GM12878 (cell line): ENCODE data around the gene SHISA9. TPM values are rescaled to one million over a fixed set of nuclear protein-coding genes. Genes with fewer than 3 reads are reported as not detected.

ENCODE experiments used
- ATAC-seq: fragments of 200-7000 bp; cut with Tn5 transposase; 3 replicates; pipeline ENCODE4 v1.9.1; 2020; ENCODE audit warnings: mild to moderate bottlenecking, moderate library complexity
- BruUV-seq: library from RNA; stranded (reverse); fragments of 400-500 nt; replicated peaks from 2 replicates; lab custom pipeline; 2021; lab: Mats Ljungman, UMichigan
- CTCF ChIA-PET: fragments of 300-600 bp; sonication (Branson Sonifier 250); formaldehyde crosslinking; extraction: SDS; loops from one replicate; lab custom pipeline; 2021; ENCODE audit warnings: inconsistent platforms; lab: Yijun Ruan, JAX
- POLR2A ChIA-PET: fragments of 350-600 bp; formaldehyde crosslinking; extraction: SDS; loops from one replicate; lab custom pipeline; 2021; ENCODE audit warnings: inconsistent platforms; lab: Charles Lee
- RAD21 ChIA-PET: fragments of 300-600 bp; sonication (Branson Sonifier 250); formaldehyde crosslinking; loops from one replicate; lab custom pipeline; 2023; ENCODE audit warnings: antibody characterized with exemption; ENCODE audit not compliant: unreplicated experiment; lab: Charles Lee
- SMC1A ChIA-PET: fragments of 300-600 bp; sonication (Branson Sonifier 250); formaldehyde crosslinking; loops from one replicate; lab custom pipeline; 2023; ENCODE audit not compliant: unreplicated experiment, uncharacterized antibody; lab: Charles Lee
- DNase-seq: peaks from one replicate; pipeline ENCODE4 v3.0.0-alpha.2; 2011; ENCODE audit warnings: low read depth, low spot score
- FAIRE-seq: peaks from 3 replicates; lab custom pipeline; 2011; peaks lifted over from hg19 to GRCh38; lab: Jason Lieb, UNC
- H2AFZ ChIP-seq: 2 replicates; pipeline ENCODE4 v1.6.0; 2011; ENCODE audit warnings: low read depth, low read length, control low read depth; ENCODE audit not compliant: control insufficient read depth
- H3K27ac ChIP-seq: 2 replicates; pipeline ENCODE4 v1.5.1; 2011; ENCODE audit warnings: control low read depth; ENCODE audit not compliant: control insufficient read depth, insufficient read depth
- H3K27me3 ChIP-seq, 2 experiments: replicated peaks in 1 of 2; 2 replicates each; pipeline versions ENCODE4 v1.6.0 to v1.6.1; 2011; ENCODE audit warnings: low read length in 1 of 2; ENCODE audit not compliant: control insufficient read depth in 2 of 2, insufficient read depth in 2 of 2
- H3K36me3 ChIP-seq, 2 experiments: 2 replicates each; pipeline ENCODE4 v1.5.1; 2011; ENCODE audit warnings: low read length in 1 of 2; ENCODE audit not compliant: control insufficient read depth in 2 of 2, insufficient read depth in 2 of 2
- H3K4me1 ChIP-seq: 2 replicates; pipeline ENCODE4 v1.6.1; 2011; ENCODE audit warnings: mild to moderate bottlenecking, low read length, moderate library complexity, mixed read lengths; ENCODE audit not compliant: control insufficient read depth, insufficient read depth
- H3K4me2 ChIP-seq: 2 replicates; pipeline ENCODE4 v1.6.0; 2011; ENCODE audit warnings: control low read depth; ENCODE audit not compliant: control insufficient read depth, insufficient read depth
- H3K4me3 ChIP-seq: fragments of 200-600 bp; sonication (generic); 2 replicates; pipeline ENCODE4 v1.5.1; 2016
- H3K79me2 ChIP-seq: 2 replicates; pipeline ENCODE4 v1.6.0; 2011; ENCODE audit warnings: low read length; ENCODE audit not compliant: control insufficient read depth, insufficient read depth
- H3K9ac ChIP-seq: 2 replicates; pipeline ENCODE4 v1.8.0; 2011; ENCODE audit warnings: low read length, control low read depth, mixed read lengths; ENCODE audit not compliant: control insufficient read depth, insufficient read depth
- H3K9me3 ChIP-seq: replicated peaks from 3 replicates; pipeline ENCODE4 v1.5.1; 2011; ENCODE audit warnings: mild to moderate bottlenecking, low read length; ENCODE audit not compliant: control insufficient read depth, insufficient read depth
- H4K20me1 ChIP-seq: 2 replicates; pipeline ENCODE4 v1.6.0; 2011; ENCODE audit not compliant: control insufficient read depth, insufficient read depth
- GABPA ChIP-seq: IDR thresholded peaks from 2 replicates; pipeline ENCODE4 v1.6.1; 2014; ENCODE audit warnings: antibody characterized with exemption, low read depth, mild to moderate bottlenecking, inconsistent platforms
- MXI1 ChIP-seq: fragments of 150-350 bp; IDR thresholded peaks from 2 replicates; pipeline ENCODE4 v1.6.1; 2011; ENCODE audit warnings: low read depth, mild to moderate bottlenecking, inconsistent platforms, low read length, improper control_type of control experiment
- NKRF ChIP-seq: fragments of 450-650 bp; conservative IDR thresholded peaks from 2 replicates; pipeline ENCODE4 v1.6.1; 2017; ENCODE audit warnings: mild to moderate bottlenecking, moderate library complexity
- RELB ChIP-seq: fragments of 450-650 bp; IDR thresholded peaks from 2 replicates; pipeline ENCODE4 v1.6.1; 2017; ENCODE audit warnings: low read depth, mild to moderate bottlenecking, moderate library complexity
- SMC3 ChIP-seq: IDR thresholded peaks from 2 replicates; pipeline ENCODE4 v1.6.1; 2011; ENCODE audit warnings: low read length, improper control_type of control experiment, borderline replicate concordance
- WGBS: methylation state at CpG from one replicate; pipeline ENCODE4 v1.1.6; 2016; ENCODE audit warnings: low lambda C conversion rate; ENCODE audit not compliant: insufficient replicate concordance, insufficient coverage; ENCODE audit errors: missing lambda C conversion rate; 5-methylcytosine and 5-hydroxymethylcytosine counted together
- in situ Hi-C: fragments of 300-500 bp; cut with MboI; formaldehyde crosslinking; loops from 9 replicates; pipeline ENCODE4 v1.14.3; 2018; ENCODE audit warnings: mixed read lengths
- intact Hi-C: fragments of 100-400 bp; cut with micrococcal nuclease; formaldehyde crosslinking; loops from one replicate; pipeline ENCODE4 v1.14.2; 2022; ENCODE audit not compliant: unreplicated experiment
- polyA plus RNA-seq, 11 experiments: library from polyadenylated mRNA; depleted of rRNA in 4 of 11; unstranded in 6 of 11; stranded (reverse) in 5 of 11; fragments of >200 nt; fragmentation: Nextera tagmentation in 4 of 11; fragmentation: Illumina TruSeq in 1 of 11; extraction: Ambion mirVana in 4 of 11; extraction: Trizol in 1 of 11; gene quantifications; 1 replicate in 1 of 11; 2 replicates in 10 of 11; pipeline versions ENCODE4 v1.2.1 to v1.2.3, GENCODE V29; 2011 to 2016; ENCODE audit warnings: inconsistent platforms in 2 of 11, missing spikeins in 2 of 11, low read depth in 1 of 11
- total RNA-seq, 4 experiments: library from RNA; depleted of rRNA in 3 of 4; stranded (reverse); fragments of >200 nt in 3 of 4; fragmentation: Illumina TruSeq in 1 of 4; extraction: Trizol in 1 of 4; gene quantifications; 2 replicates each; pipeline versions ENCODE4 v1.2.1 to v1.2.3, GENCODE V29; 2013 to 2021
- TF ChIP-seq, protein P1 (sequence below): fragments of 450-650 bp; IDR thresholded peaks from 2 replicates; pipeline ENCODE4 v1.6.1; 2016; ENCODE audit warnings: mild to moderate bottlenecking

The SHISA9 gene
- total and polyA plus RNA-seq, 10 of the 15 experiments (the other 5 are each of a cell fraction or from before 2014, with no cell fraction given) = 0.03 to 25.5 (median 0.07) TPM

DNA sequence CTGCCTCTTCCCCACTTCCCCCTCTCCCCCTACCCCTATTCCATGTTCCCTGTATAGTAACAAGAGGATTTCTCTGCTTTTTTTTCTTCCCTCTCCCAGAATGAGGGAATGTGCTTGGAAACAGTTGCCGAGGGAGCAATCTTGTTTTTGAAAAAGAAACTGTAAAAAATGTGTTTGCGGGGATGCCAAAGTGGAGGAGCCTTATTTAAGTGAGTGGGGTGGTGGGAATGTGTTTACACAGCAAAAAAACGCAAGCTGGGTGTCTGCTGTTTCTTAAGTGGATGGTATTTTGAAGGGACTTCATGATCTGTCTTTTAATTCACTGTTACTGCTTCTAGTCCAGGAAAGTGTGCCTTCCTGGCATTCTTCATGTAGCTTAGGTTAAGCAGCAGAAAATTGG, 254.4 kb downstream of the SHISA9 start:
- POLR2A ChIA-PET = interaction anchor here (1.0 kb wide), 1 partner anchor 58 kb away, joined by 5 read pairs; no protein-coding TSS in a partner anchor
- TF ChIP-seq MXI1 (no peak), RELB (no peak), GABPA (no peak), SMC3 (no peak), NKRF (no peak)
- TF ChIP-seq, protein P1, sequence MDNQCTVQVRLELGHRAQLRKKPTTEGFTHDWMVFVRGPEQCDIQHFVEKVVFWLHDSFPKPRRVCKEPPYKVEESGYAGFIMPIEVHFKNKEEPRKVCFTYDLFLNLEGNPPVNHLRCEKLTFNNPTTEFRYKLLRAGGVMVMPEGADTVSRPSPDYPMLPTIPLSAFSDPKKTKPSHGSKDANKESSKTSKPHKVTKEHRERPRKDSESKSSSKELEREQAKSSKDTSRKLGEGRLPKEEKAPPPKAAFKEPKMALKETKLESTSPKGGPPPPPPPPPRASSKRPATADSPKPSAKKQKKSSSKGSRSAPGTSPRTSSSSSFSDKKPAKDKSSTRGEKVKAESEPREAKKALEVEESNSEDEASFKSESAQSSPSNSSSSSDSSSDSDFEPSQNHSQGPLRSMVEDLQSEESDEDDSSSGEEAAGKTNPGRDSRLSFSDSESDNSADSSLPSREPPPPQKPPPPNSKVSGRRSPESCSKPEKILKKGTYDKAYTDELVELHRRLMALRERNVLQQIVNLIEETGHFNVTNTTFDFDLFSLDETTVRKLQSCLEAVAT = no peak
- no peak overlapping the region for H2AFZ ChIP-seq
- H3K27ac ChIP-seq = no peak overlapping the region
- no peak overlapping the region for H3K4me3 ChIP-seq
- H3K4me2 ChIP-seq = no peak overlapping the region
- H3K9me3 ChIP-seq = no peaks in the 10 kb centered on the region
- H4K20me1 ChIP-seq = no peaks in the 10 kb centered on the region
- H3K9ac ChIP-seq = no peak overlapping the region
- H3K79me2 ChIP-seq = no peaks in the 10 kb centered on the region
- RAD21 ChIA-PET = interaction anchor here (0.8 to 1.2 kb wide), 4 partner anchors 21 to 283 kb away, joined by 3 to 4 read pairs (median 3); no protein-coding TSS in a partner anchor
- CTCF ChIA-PET = interaction anchor here (0.8 kb wide), 1 partner anchor 13 kb away, joined by 3 read pairs; no protein-coding TSS in a partner anchor
- no peaks in the 10 kb centered on the region for H3K27me3 ChIP-seq
- in situ Hi-C loops (no loop called here), intact Hi-C loops (no loop called here)
- no peaks in the 10 kb centered on the region for H3K4me1 ChIP-seq
- no peak for DNase-seq
- WGBS = 4% methylated on average over 3 of the region's 3 CpGs
- no TSS peak for BruUV-seq
- SMC1A ChIA-PET = interaction anchor here (1.0 to 3.0 kb wide), 3 partner anchors 9 to 44 kb away, joined by 4 to 11 read pairs (median 4); no protein-coding TSS in a partner anchor
- H3K36me3 ChIP-seq = no peaks in the 10 kb centered on the region
- no peak for FAIRE-seq
- ATAC-seq = no peak
